Spleen (tissue), 11 donors: ENCODE measurements around the gene POU6F1. TPM values are rescaled to one million over a fixed set of nuclear protein-coding genes. Genes with fewer than 3 reads are reported as not detected.

Source experiments
- DNase-seq: peaks from one replicate; pipeline ENCODE4 v3.0.0-alpha.2; 2020
- H3K27ac ChIP-seq, 8 donors: fragments of 200-600 bp; sonication (generic) in 7 of 8; 1 replicate in 4 of 8; 2 replicates in 4 of 8; pipeline versions ENCODE4 v1.5.0 to v1.8.0; 2016 to 2021; ENCODE audit warnings: inconsistent platforms in 4 of 8, mild to moderate bottlenecking in 4 of 8, moderate library complexity in 1 of 8
- H3K27me3 ChIP-seq, 7 donors: fragments of 200-600 bp; sonication (generic) in 6 of 7; replicated peaks in 1 of 7; 1 replicate in 4 of 7; 2 replicates in 3 of 7; pipeline versions ENCODE4 v1.5.0 to v1.8.0; 2016 to 2021; ENCODE audit warnings: inconsistent platforms in 3 of 7, mild to moderate bottlenecking in 1 of 7
- H3K36me3 ChIP-seq, 6 donors: fragments of 200-600 bp; sonication (generic) in 5 of 6; 1 replicate in 4 of 6; 2 replicates in 2 of 6; pipeline versions ENCODE4 v1.5.0 to v1.8.0; 2016 to 2021; ENCODE audit warnings: inconsistent platforms in 2 of 6
- H3K4me1 ChIP-seq, 6 donors: fragments of 200-600 bp; sonication (generic) in 5 of 6; 1 replicate in 3 of 6; 2 replicates in 3 of 6; pipeline versions ENCODE4 v1.5.0 to v1.8.0; 2016 to 2021; ENCODE audit warnings: inconsistent platforms in 3 of 6
- H3K4me3 ChIP-seq, 8 donors: fragments of 200-600 bp; sonication (generic) in 7 of 8; 1 replicate in 4 of 8; 2 replicates in 4 of 8; pipeline versions ENCODE4 v1.5.0 to v1.8.0; 2016 to 2021; ENCODE audit warnings: inconsistent platforms in 4 of 8, mild to moderate bottlenecking in 4 of 8, moderate library complexity in 2 of 8
- H3K9me3 ChIP-seq, 8 donors: fragments of 200-600 bp; sonication (generic) in 7 of 8; 1 replicate in 4 of 8; 2 replicates in 4 of 8; pipeline versions ENCODE4 v1.5.0 to v1.8.0; 2016 to 2021; ENCODE audit warnings: inconsistent platforms in 4 of 8
- POLR2A ChIP-seq, 3 donors: fragments of 450-650 bp; IDR thresholded peaks; one replicate each; pipeline ENCODE4 v1.5.1; 2017; ENCODE audit warnings: antibody characterized with exemption in 3 of 3, mild to moderate bottlenecking in 1 of 3
- POLR2AphosphoS5 ChIP-seq, 3 donors: sonication (generic); formaldehyde crosslinking; IDR thresholded peaks; one replicate each; pipeline ENCODE4 v1.5.1; 2017; ENCODE audit warnings: antibody characterized with exemption in 3 of 3
- WGBS, 5 donors: extraction: QIAGEN DNeasy Blood & Tissue Kit in 3 of 5; methylation state at CpG; one replicate each; pipeline versions ENCODE4 v1.1.5 to v1.1.7; 2013 to 2018; 5-methylcytosine and 5-hydroxymethylcytosine counted together
- intact Hi-C: fragments of 100-400 bp; cut with DNase I; formaldehyde crosslinking; loops from one replicate; pipeline ENCODE4 v1.15.0; 2023; ENCODE audit warnings: low total_unique reads
- polyA plus RNA-seq, 3 donors: library from polyadenylated mRNA; stranded (reverse); fragments of 200-250 nt; gene quantifications; one replicate each; pipeline ENCODE4 v1.2.1, GENCODE V29; 2013
- total RNA-seq, 7 donors: library from RNA; depleted of rRNA in 3 of 7; stranded (reverse); fragments of >200 nt in 3 of 7; fragmentation: NEBNext Ultra II Directional in 4 of 7; extraction: Animal tissue kit (Norgen Biotek cat#: 25700) in 4 of 7; gene quantifications; one replicate each; pipeline versions ENCODE4 v1.1.0 to v1.2.1, GENCODE V29; 2016 to 2021
- TF ChIP-seq, protein P1 (sequence below), 11 experiments: fragments of 200-600 bp in 7 of 11; fragments of 450-650 bp in 4 of 11; sonication (generic) in 4 of 11; IDR thresholded peaks in 8 of 11; conservative IDR thresholded peaks in 3 of 11; 1 replicate in 7 of 11; 2 replicates in 4 of 11; pipeline versions ENCODE4 v1.4.0 to v1.8.0; 2016 to 2021; ENCODE audit warnings: antibody characterized with exemption in 11 of 11, inconsistent platforms in 4 of 11, mild to moderate bottlenecking in 1 of 11
- donor health status: healthy with polysubstance abuse.
- donor health status: DM: no; HTN: no; CAD: no; lungs with moderate emphysema.
- donor health status: DM: no; HTN: no; CAD: no.
- donor health status: Bipolar disorder and iron deficiency.
- donor health status: healthy.
- donor health status: DM: no; HTN: no; CAD: no.
- donor health status: DM: yes; HTN: yes; CAD: no.

POU6F1 gene
- total and polyA plus RNA-seq, 10 donors: 3.9 to 27.1 (median 18.5) TPM

DNA sequence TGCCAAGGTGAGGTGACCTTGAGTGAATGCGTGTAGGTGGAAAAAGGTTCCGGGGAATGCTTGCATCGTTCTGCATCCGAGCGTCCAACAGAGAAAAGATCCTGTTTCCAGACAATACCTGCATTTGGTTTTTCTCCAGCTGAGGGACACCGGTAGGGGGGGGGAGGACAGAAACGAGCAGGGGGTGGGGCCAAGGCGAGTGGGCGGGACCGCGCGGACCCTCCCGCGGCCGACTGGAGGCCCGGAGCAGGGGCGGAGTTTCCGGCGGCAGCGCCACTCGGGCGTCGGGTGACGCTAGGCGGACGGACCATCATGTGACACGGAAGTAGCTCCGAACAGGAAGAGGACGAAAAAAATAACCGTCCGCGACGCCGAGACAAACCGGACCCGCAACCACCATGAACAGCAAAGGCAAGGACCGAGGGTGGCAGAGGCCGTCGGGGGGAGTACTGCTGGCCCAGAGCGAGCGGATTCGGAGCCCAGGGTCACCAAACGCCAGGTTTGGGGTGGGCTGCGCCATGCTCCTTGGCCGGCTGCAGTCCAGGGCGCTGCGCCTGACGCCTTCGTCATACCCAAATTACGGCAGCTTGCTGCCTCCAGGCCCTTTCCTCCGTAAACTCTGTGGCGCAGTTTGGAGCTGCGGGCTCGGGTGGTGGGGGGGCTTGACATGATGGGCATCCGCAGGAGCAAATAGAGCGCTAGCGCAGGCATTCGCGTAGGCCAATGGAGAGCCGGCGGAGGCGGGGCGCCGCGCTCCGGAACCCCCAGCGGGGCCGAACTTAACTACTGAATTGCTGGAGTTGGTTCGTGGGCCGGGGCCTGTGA, 20.9 kb upstream of the POU6F1 start, which contains the start of gene DAZAP2:
Gene DAZAP2 (plus strand): TSS at position 317 of the 825 bp plus-strand sequence. CDS start 82 bp downstream, at position 399.
- no peaks in the 10 kb centered on the region for H3K9me3 ChIP-seq
- WGBS, 5 donors: 0 to 1% (median 0%) methylated on average over 51 to 70 of the region's 70 CpGs
- H3K4me1 ChIP-seq: peaks cover 33 to 59% (median 49%) of the 10 kb centered on the region in 6 donors
- intact Hi-C loops: no loop called here
- peak within 1 kb of the TSS; percentile 57 to 84 (median 74) for H3K4me3 ChIP-seq
- TF ChIP-seq, protein P1, sequence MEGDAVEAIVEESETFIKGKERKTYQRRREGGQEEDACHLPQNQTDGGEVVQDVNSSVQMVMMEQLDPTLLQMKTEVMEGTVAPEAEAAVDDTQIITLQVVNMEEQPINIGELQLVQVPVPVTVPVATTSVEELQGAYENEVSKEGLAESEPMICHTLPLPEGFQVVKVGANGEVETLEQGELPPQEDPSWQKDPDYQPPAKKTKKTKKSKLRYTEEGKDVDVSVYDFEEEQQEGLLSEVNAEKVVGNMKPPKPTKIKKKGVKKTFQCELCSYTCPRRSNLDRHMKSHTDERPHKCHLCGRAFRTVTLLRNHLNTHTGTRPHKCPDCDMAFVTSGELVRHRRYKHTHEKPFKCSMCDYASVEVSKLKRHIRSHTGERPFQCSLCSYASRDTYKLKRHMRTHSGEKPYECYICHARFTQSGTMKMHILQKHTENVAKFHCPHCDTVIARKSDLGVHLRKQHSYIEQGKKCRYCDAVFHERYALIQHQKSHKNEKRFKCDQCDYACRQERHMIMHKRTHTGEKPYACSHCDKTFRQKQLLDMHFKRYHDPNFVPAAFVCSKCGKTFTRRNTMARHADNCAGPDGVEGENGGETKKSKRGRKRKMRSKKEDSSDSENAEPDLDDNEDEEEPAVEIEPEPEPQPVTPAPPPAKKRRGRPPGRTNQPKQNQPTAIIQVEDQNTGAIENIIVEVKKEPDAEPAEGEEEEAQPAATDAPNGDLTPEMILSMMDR (IDR thresholded peaks at IDR 0.05 in 8 of 11, conservative IDR thresholded peaks at IDR 0.05 in 3 of 11): peak in 6 of 11 experiments; percentile 27 to 62 (median 36)
- peak; percentile 95 to 99 (median 99) for TF ChIP-seq POLR2AphosphoS5 (IDR thresholded peaks at IDR 0.05)
- TF ChIP-seq POLR2A (IDR thresholded peaks at IDR 0.05): peak; percentile 38 to 87 (median 86)
- no peaks in the 10 kb centered on the region for H3K27me3 ChIP-seq
- DNase-seq: peak; percentile 99
- H3K27ac ChIP-seq: peak within 1 kb of the TSS; percentile 99 to 100 (median 100)
- H3K36me3 ChIP-seq: peaks cover 3 to 40% (median 37%) of the 10 kb centered on the region in 6 donors

GRCh38 chr12:51238037-51238509, 20.2 kb upstream of the POU6F1 start:
- 8 to 10% (median 9%) methylated on average over 10 of the region's 10 CpGs for WGBS, 5 donors
- DNase-seq: no peak
- Histone ChIP-seq H3K36me3 (peaks cover 3 to 34% (median 31%) of the 10 kb centered on the region in 6 donors), H3K4me3 (peak overlapping the region; percentile 57 to 84 (median 74)), H3K27ac (peak overlapping the region; percentile 99 to 100 (median 100)), H3K27me3 (no peaks in the 10 kb centered on the region), H3K4me1 (peaks cover 33 to 53% (median 43%) of the 10 kb centered on the region in 6 donors), H3K9me3 (no peaks in the 10 kb centered on the region)
- no peak for TF ChIP-seq POLR2AphosphoS5 (IDR thresholded peaks at IDR 0.05)
- no peak for TF ChIP-seq POLR2A (IDR thresholded peaks at IDR 0.05)
- intact Hi-C loops: no loop called here

DNA sequence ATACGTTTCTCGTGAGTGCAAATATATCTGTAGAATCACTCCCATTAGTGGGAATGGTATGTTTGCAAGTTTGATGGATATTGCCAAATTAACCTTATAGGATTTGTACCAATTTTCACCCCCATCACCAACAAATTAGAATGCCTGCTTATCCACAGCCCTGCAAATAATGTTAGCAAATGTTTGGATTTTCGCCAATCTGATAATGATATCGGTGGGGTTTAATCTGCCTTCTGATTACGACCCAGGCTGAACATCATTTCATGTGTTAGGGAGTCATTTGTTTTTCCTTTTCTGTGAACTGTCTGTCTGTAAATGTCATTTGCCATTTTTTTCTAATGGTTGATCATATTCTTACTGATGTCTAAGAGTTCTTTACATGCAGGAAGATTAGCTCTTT, 16.7 kb upstream of the POU6F1 start:
- 64 to 81% (median 73%) methylated on average over 5 of the region's 5 CpGs for WGBS, 5 donors
- Histone ChIP-seq H3K4me3 (no peak overlapping the region), H3K36me3 (no peaks in the 10 kb centered on the region), H3K9me3 (no peaks in the 10 kb centered on the region), H3K27ac (no peak overlapping the region), H3K27me3 (no peaks in the 10 kb centered on the region), H3K4me1 (peaks cover under 1 to 18% (median 7%) of the 10 kb centered on the region in 6 donors)
- intact Hi-C loops: no loop called here
- TF ChIP-seq POLR2A (IDR thresholded peaks at IDR 0.05): no peak
- TF ChIP-seq, protein P1 (IDR thresholded peaks at IDR 0.05 in 8 of 11, conservative IDR thresholded peaks at IDR 0.05 in 3 of 11): no peak
- no peak for TF ChIP-seq POLR2AphosphoS5 (IDR thresholded peaks at IDR 0.05)
- DNase-seq: no peak

DNA sequence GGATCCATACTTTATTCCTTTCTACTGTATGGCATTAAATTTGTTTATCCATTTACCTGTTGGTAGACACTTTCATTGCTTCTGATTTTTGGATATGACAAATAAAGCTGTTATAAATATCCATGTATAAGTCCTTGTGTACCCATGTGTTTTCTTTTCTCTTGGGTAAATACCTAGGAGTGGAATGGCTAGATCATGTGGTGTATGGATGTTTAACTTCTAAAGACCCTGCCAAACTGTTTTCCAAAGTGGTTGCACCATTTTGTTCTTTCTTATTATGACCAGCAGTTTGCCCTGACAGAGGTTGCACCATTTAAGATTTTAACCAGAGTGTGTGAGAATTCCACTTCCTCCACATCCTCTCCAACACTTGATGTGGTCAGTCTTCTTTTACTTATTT, 14.8 kb upstream of the POU6F1 start:
- no peak for DNase-seq
- Histone ChIP-seq H3K9me3 (no peaks in the 10 kb centered on the region), H3K27me3 (no peaks in the 10 kb centered on the region), H3K27ac (no peak overlapping the region), H3K4me3 (no peak overlapping the region), H3K4me1 (peaks cover 0 to 8% (median under 1%) of the 10 kb centered on the region in 6 donors), H3K36me3 (no peaks in the 10 kb centered on the region)
- TF ChIP-seq POLR2A (IDR thresholded peaks at IDR 0.05) (no peak), POLR2AphosphoS5 (IDR thresholded peaks at IDR 0.05) (no peak)
- TF ChIP-seq, protein P1 (IDR thresholded peaks at IDR 0.05 in 8 of 11, conservative IDR thresholded peaks at IDR 0.05 in 3 of 11): no peak
- intact Hi-C loops: no loop called here
